Measurements from ENCODE around the gene RTKN2.

The RTKN2 gene

DNA sequence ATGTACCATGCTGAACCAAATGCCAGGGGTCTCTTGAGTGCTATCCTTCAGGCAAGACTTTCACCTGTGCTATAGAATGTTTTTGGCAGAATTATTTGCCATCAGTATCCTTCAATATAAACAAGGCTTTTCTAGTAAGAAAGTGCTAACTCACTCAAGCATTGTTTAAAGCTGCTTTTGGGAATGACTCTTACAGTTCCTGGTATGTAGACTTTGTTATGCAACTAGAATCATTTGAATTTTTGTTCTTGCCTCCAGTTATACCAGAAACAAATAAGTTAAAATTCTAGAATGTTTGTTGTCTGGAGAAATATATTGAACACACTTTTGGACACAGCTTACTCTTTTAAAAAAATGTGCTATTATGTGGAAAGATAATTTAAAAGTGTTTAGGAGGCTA is 39.5 kb upstream of the RTKN2 start:
- Histone ChIP-seq H4K20me1 (ENCODE audit: control insufficient read depth, insufficient read depth, low read depth, low read length) (no peaks in the 10 kb centered on the region), H3K9me2 (replicated peaks; ENCODE audit: control insufficient read depth, low read length) (no peaks in the 10 kb centered on the region), H3K4me3 (ENCODE audit: low read length) (no peak overlapping the region), H3K27me3 (ENCODE audit: control insufficient read depth, low read length) (no peaks in the 10 kb centered on the region), H3K9me3 (ENCODE audit: control insufficient read depth, insufficient read depth, low read length) (no peaks in the 10 kb centered on the region), H3K27ac (ENCODE audit: low read depth, low read length) (no peak overlapping the region), H3K79me2 (ENCODE audit: control insufficient read depth, low read length) (no peaks in the 10 kb centered on the region), H3K36me3 (ENCODE audit: control insufficient read depth, low read length) (no peaks in the 10 kb centered on the region), H3K4me1 (ENCODE audit: control insufficient read depth, low read length) (no peaks in the 10 kb centered on the region), H3F3A (ENCODE audit: control insufficient read depth, insufficient read depth) (no peaks in the 10 kb centered on the region), H3K4me2 (ENCODE audit: low read length) (no peak overlapping the region)
- TF ChIP-seq, protein P1, sequence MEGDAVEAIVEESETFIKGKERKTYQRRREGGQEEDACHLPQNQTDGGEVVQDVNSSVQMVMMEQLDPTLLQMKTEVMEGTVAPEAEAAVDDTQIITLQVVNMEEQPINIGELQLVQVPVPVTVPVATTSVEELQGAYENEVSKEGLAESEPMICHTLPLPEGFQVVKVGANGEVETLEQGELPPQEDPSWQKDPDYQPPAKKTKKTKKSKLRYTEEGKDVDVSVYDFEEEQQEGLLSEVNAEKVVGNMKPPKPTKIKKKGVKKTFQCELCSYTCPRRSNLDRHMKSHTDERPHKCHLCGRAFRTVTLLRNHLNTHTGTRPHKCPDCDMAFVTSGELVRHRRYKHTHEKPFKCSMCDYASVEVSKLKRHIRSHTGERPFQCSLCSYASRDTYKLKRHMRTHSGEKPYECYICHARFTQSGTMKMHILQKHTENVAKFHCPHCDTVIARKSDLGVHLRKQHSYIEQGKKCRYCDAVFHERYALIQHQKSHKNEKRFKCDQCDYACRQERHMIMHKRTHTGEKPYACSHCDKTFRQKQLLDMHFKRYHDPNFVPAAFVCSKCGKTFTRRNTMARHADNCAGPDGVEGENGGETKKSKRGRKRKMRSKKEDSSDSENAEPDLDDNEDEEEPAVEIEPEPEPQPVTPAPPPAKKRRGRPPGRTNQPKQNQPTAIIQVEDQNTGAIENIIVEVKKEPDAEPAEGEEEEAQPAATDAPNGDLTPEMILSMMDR (IDR thresholded peaks at IDR 0.05; ENCODE audit: low read depth, low read length, poor library complexity, severe bottlenecking) = no peak
- TF ChIP-seq EZH2phosphoT487 (IDR thresholded peaks at IDR 0.05; ENCODE audit: borderline replicate concordance, low read length) = no peak

GRCh38 chr10:62307635-62308034 is 39.0 kb upstream of the RTKN2 start:
- no peaks in the 10 kb centered on the region for H3K4me1 ChIP-seq (ENCODE audit: control insufficient read depth, low read length)
- no peaks in the 10 kb centered on the region for H3F3A ChIP-seq (ENCODE audit: control insufficient read depth, insufficient read depth)
- no peak overlapping the region for H3K4me2 ChIP-seq (ENCODE audit: low read length)
- no peaks in the 10 kb centered on the region for H4K20me1 ChIP-seq (ENCODE audit: control insufficient read depth, insufficient read depth, low read depth, low read length)
- no peaks in the 10 kb centered on the region for H3K9me3 ChIP-seq (ENCODE audit: control insufficient read depth, insufficient read depth, low read length)
- no peaks in the 10 kb centered on the region for H3K27me3 ChIP-seq (ENCODE audit: control insufficient read depth, low read length)
- H3K79me2 ChIP-seq (ENCODE audit: control insufficient read depth, low read length) = no peaks in the 10 kb centered on the region
- TF ChIP-seq, protein P1 (IDR thresholded peaks at IDR 0.05; ENCODE audit: low read depth, low read length, poor library complexity, severe bottlenecking) = no peak
- no peak for TF ChIP-seq EZH2phosphoT487 (IDR thresholded peaks at IDR 0.05; ENCODE audit: borderline replicate concordance, low read length)
- H3K4me3 ChIP-seq (ENCODE audit: low read length) = no peak overlapping the region
- no peaks in the 10 kb centered on the region for H3K36me3 ChIP-seq (ENCODE audit: control insufficient read depth, low read length)
- H3K9me2 ChIP-seq (replicated peaks; ENCODE audit: control insufficient read depth, low read length) = no peaks in the 10 kb centered on the region
- no peak overlapping the region for H3K27ac ChIP-seq (ENCODE audit: low read depth, low read length)

DNA sequence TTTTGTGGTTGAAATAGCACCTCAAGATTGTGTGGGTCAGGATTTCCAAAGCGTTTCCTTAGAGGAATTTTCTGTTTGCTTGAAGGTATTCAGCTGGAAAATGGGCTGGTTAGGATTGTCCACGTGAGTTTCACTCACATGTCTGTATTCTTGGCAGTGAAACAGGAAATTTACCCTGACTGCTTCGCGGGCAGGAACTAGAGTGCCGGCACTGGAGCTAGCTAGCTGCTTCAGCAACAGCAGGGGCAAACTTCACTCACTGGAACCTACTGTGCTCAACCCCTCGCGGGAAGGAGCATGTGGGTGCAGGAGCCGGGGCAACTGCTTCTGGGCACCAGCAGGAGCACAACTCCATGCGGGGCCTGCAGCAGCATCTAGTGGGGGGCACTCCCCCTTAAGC is 38.0 kb upstream of the RTKN2 start:
- H3K9me2 ChIP-seq (replicated peaks; ENCODE audit: control insufficient read depth, low read length) = no peaks in the 10 kb centered on the region
- H4K20me1 ChIP-seq (ENCODE audit: control insufficient read depth, insufficient read depth, low read depth, low read length) = no peaks in the 10 kb centered on the region
- no peak overlapping the region for H3K4me3 ChIP-seq (ENCODE audit: low read length)
- no peaks in the 10 kb centered on the region for H3K9me3 ChIP-seq (ENCODE audit: control insufficient read depth, insufficient read depth, low read length)
- H3K79me2 ChIP-seq (ENCODE audit: control insufficient read depth, low read length) = no peaks in the 10 kb centered on the region
- H3K36me3 ChIP-seq (ENCODE audit: control insufficient read depth, low read length) = no peaks in the 10 kb centered on the region
- H3K4me2 ChIP-seq (ENCODE audit: low read length) = no peak overlapping the region
- TF ChIP-seq EZH2phosphoT487 (IDR thresholded peaks at IDR 0.05; ENCODE audit: borderline replicate concordance, low read length) = no peak
- TF ChIP-seq, protein P1 (IDR thresholded peaks at IDR 0.05; ENCODE audit: low read depth, low read length, poor library complexity, severe bottlenecking) = no peak
- no peaks in the 10 kb centered on the region for H3K4me1 ChIP-seq (ENCODE audit: control insufficient read depth, low read length)
- H3F3A ChIP-seq (ENCODE audit: control insufficient read depth, insufficient read depth) = no peaks in the 10 kb centered on the region
- H3K27ac ChIP-seq (ENCODE audit: low read depth, low read length) = no peak overlapping the region
- no peaks in the 10 kb centered on the region for H3K27me3 ChIP-seq (ENCODE audit: control insufficient read depth, low read length)

DNA sequence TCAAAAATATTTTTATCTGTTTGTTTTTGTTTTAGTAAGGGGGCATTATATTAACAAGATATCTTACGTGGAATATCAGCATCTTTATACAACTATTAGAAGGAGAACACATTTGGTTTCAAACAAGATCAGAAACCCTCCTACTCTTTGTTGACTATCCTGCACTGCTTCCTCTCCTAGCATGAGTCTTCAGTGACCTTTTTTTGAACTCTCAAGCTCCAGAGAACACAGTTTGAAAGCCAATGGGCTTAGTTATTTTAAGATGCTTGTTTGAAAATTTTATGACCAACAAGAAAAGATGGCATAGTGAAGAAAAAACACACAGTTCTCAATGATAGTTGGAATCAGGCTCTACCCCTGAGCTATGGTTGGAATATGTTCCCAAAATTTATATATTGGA is 37.2 kb upstream of the RTKN2 start:
- H3K79me2 ChIP-seq (ENCODE audit: control insufficient read depth, low read length) = no peaks in the 10 kb centered on the region
- H3K4me3 ChIP-seq (ENCODE audit: low read length) = no peak overlapping the region
- H3K9me2 ChIP-seq (replicated peaks; ENCODE audit: control insufficient read depth, low read length) = no peaks in the 10 kb centered on the region
- no peaks in the 10 kb centered on the region for H3K9me3 ChIP-seq (ENCODE audit: control insufficient read depth, insufficient read depth, low read length)
- H3K4me2 ChIP-seq (ENCODE audit: low read length) = no peak overlapping the region
- no peaks in the 10 kb centered on the region for H4K20me1 ChIP-seq (ENCODE audit: control insufficient read depth, insufficient read depth, low read depth, low read length)
- TF ChIP-seq EZH2phosphoT487 (IDR thresholded peaks at IDR 0.05; ENCODE audit: borderline replicate concordance, low read length) = no peak
- TF ChIP-seq, protein P1 (IDR thresholded peaks at IDR 0.05; ENCODE audit: low read depth, low read length, poor library complexity, severe bottlenecking) = no peak
- no peaks in the 10 kb centered on the region for H3K4me1 ChIP-seq (ENCODE audit: control insufficient read depth, low read length)
- H3K27ac ChIP-seq (ENCODE audit: low read depth, low read length) = no peak overlapping the region
- H3K27me3 ChIP-seq (ENCODE audit: control insufficient read depth, low read length) = no peaks in the 10 kb centered on the region
- no peaks in the 10 kb centered on the region for H3K36me3 ChIP-seq (ENCODE audit: control insufficient read depth, low read length)
- H3F3A ChIP-seq (ENCODE audit: control insufficient read depth, insufficient read depth) = no peaks in the 10 kb centered on the region
